Measurements from ENCODE around the gene DAB2IP. TPM values are rescaled to one million over a fixed set of nuclear protein-coding genes. Genes with fewer than 3 reads are reported as not detected.

Gene DAB2IP
- total RNA-seq, 1 experiment from 2014 or later: 56.3 TPM

DNA sequence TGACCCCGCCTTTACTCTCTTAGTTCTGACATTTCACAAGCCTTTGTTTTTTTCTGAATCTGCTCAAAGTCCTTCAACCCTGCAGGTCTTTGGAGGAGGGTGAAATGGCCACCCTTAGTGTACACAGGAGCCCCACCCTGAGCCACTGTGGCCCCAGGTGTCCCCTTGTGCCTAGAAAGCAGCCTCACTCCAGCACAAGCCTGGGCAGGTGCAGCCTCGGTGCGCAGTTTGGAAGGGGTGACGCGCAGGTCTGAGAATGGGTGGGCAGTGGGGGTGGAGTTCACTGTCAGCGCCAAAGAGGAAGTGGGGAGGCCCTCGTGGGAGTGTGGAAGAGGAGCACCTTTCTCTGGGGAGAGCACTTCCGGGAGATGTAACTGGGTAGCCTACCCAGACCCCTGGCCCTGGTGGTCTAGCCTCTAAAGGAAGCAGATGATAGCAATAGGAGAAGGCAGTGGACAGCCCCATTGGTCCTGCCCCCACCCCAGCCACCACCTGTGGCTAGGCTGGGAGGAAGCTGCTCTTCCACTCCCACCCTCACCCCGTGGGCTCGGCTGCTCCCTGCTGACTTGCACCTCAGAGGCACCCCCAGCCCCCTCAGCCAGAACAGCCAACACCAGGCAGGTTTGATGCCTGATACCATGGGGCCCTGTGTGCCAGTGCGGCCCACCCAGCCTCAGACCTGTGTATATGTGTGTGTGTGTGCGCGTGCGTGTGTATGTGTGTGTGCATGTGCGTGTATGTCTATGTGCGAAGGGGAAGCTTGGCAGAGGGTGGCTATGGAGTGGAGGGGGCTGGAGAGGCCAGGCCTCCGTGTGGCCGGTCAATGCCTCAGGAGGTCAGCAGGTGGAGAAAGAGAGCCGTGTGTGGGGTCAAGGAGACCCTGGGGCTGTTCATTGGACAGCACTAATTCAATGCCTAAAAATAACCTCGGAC, 16.8 kb upstream of the DAB2IP start:
- no peaks in the 10 kb centered on the region for H3K9me3 Mint-ChIP-seq (ENCODE audit: low read depth, unreplicated experiment)
- peaks cover 35% of the 10 kb centered on the region for H3K4me1 Mint-ChIP-seq (ENCODE audit: low read depth, unreplicated experiment)
- H3K4me3 Mint-ChIP-seq (ENCODE audit: low read depth, unreplicated experiment): no peak overlapping the region
- DNase-seq: peak; percentile 37
- CTCF ChIA-PET: no interaction called here
- H3K27ac Mint-ChIP-seq (ENCODE audit: unreplicated experiment): no peak overlapping the region
- no peaks in the 10 kb centered on the region for H3K27me3 Mint-ChIP-seq (ENCODE audit: unreplicated experiment)
- BruUV-seq (replicated peaks): no TSS peak
- no peaks in the 10 kb centered on the region for H3K36me3 Mint-ChIP-seq (ENCODE audit: insufficient read depth, unreplicated experiment)
- intact Hi-C loops (cut with micrococcal nuclease; ENCODE audit: unreplicated experiment): no loop called here
- TF ChIP-seq, protein P1, sequence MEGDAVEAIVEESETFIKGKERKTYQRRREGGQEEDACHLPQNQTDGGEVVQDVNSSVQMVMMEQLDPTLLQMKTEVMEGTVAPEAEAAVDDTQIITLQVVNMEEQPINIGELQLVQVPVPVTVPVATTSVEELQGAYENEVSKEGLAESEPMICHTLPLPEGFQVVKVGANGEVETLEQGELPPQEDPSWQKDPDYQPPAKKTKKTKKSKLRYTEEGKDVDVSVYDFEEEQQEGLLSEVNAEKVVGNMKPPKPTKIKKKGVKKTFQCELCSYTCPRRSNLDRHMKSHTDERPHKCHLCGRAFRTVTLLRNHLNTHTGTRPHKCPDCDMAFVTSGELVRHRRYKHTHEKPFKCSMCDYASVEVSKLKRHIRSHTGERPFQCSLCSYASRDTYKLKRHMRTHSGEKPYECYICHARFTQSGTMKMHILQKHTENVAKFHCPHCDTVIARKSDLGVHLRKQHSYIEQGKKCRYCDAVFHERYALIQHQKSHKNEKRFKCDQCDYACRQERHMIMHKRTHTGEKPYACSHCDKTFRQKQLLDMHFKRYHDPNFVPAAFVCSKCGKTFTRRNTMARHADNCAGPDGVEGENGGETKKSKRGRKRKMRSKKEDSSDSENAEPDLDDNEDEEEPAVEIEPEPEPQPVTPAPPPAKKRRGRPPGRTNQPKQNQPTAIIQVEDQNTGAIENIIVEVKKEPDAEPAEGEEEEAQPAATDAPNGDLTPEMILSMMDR (IDR thresholded peaks at IDR 0.05; ENCODE audit: unreplicated experiment): peak; percentile 36

DNA sequence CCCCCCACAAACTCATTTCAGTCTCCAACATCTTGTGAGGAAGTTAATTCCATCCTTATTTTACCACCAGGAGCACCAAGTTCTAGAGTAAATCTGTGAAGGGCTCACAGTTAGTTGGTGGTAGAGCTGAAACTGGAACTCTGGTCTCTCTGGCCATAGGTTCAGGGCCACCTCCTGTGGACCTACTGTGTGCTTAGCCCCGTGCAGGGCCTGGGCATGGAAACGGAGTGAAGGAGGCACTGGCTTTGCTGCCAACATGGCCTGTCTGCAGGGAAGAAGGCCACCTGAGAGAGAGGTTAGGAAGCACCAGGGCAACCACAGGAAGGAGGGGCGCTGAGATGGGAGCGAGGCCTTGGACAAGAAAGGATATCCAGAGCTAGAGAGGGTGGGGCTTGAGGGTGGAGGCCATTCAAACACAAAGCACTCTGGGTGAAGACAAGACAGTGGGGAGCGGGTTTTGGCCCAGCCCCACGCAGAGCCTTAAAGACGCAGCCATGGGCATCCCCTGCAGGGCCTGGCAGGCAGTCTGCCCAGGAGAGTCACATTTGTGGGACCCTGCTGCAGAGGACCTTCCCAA, 16.0 kb upstream of the DAB2IP start:
- Mint-ChIP-seq H3K27me3 (ENCODE audit: unreplicated experiment) (no peaks in the 10 kb centered on the region), H3K36me3 (ENCODE audit: insufficient read depth, unreplicated experiment) (no peaks in the 10 kb centered on the region), H3K4me3 (ENCODE audit: low read depth, unreplicated experiment) (no peak overlapping the region), H3K9me3 (ENCODE audit: low read depth, unreplicated experiment) (no peaks in the 10 kb centered on the region), H3K4me1 (ENCODE audit: low read depth, unreplicated experiment) (peaks cover 35% of the 10 kb centered on the region), H3K27ac (ENCODE audit: unreplicated experiment) (no peak overlapping the region)
- CTCF ChIA-PET: no interaction called here
- TF ChIP-seq, protein P1 (IDR thresholded peaks at IDR 0.05; ENCODE audit: unreplicated experiment): no peak
- no peak for DNase-seq
- no TSS peak for BruUV-seq (replicated peaks)
- intact Hi-C loops (cut with micrococcal nuclease; ENCODE audit: unreplicated experiment): no loop called here

DNA sequence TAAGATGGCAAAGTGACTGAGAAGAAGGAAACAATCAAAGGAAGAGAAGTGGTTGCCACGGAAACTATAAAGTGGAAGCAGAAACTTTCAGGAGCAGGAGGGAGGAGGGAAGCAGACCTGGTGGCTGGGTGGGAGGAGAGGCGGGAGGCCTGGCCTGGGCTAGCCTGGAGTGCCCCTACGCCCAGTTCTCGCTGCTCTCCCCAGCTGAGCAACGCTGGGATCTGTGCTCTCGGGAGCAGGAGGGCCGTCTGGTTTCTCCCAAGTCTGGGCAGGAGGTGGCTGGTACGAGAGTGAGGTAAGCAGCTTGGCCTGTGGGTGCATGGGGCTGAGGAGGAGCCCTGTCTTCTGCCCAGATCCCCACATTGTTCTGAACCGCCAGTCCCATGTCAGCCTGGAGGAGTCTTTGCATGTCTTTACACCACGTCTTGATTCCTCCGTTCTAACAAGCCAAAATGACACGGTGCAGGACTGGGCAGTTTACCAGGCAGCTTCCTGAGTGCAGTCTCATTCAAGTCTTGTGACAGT, 15.0 kb upstream of the DAB2IP start:
- CTCF ChIA-PET: no interaction called here
- intact Hi-C loops (cut with micrococcal nuclease; ENCODE audit: unreplicated experiment): no loop called here
- Mint-ChIP-seq H3K27me3 (ENCODE audit: unreplicated experiment) (no peaks in the 10 kb centered on the region), H3K4me1 (ENCODE audit: low read depth, unreplicated experiment) (peaks cover 35% of the 10 kb centered on the region), H3K4me3 (ENCODE audit: low read depth, unreplicated experiment) (no peak overlapping the region), H3K36me3 (ENCODE audit: insufficient read depth, unreplicated experiment) (no peaks in the 10 kb centered on the region), H3K9me3 (ENCODE audit: low read depth, unreplicated experiment) (no peaks in the 10 kb centered on the region), H3K27ac (ENCODE audit: unreplicated experiment) (no peak overlapping the region)
- no TSS peak for BruUV-seq (replicated peaks)
- DNase-seq: no peak
- TF ChIP-seq, protein P1 (IDR thresholded peaks at IDR 0.05; ENCODE audit: unreplicated experiment): no peak

DNA sequence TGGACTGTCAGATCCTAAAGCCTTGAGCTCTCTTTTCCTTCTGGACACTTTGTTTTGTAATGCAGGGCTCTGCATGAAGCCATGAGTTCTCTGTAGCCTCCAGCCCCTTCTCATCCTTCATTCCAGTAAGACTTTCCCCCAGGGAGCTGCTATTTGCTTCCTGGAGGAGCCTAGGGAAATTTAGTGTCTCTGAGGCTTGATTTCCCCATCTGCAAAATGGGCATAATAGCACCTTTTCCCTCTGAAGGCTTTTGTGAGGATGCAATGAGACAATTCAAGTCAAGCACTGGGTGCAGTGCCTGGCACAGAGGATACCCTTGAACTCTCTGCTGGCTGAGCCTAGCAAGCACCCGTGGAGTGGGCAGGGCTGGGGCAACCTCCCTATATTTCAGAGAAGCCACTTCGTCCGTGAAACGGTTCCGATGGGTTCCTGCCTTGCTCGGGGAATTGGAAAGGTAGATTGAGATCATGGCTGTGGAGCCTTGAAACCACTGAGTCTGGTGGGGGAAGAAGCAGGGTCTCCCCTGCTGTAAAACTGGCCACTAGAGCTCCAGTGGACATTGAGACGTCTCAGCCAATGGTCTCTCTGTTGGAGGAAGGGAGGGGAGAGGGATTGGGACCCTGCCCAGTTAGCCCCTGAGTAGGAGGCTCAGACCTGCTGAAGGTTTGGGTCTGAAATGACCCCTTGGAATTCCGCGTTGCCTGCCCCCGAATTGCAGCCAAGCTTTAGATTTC, 14.3 kb upstream of the DAB2IP start:
- TF ChIP-seq, protein P1 (IDR thresholded peaks at IDR 0.05; ENCODE audit: unreplicated experiment): no peak
- Mint-ChIP-seq H3K9me3 (ENCODE audit: low read depth, unreplicated experiment) (no peaks in the 10 kb centered on the region), H3K4me1 (ENCODE audit: low read depth, unreplicated experiment) (peaks cover 35% of the 10 kb centered on the region), H3K27me3 (ENCODE audit: unreplicated experiment) (no peaks in the 10 kb centered on the region), H3K4me3 (ENCODE audit: low read depth, unreplicated experiment) (no peak overlapping the region), H3K36me3 (ENCODE audit: insufficient read depth, unreplicated experiment) (no peaks in the 10 kb centered on the region), H3K27ac (ENCODE audit: unreplicated experiment) (no peak overlapping the region)
- CTCF ChIA-PET: no interaction called here
- no peak for DNase-seq
- intact Hi-C loops (cut with micrococcal nuclease; ENCODE audit: unreplicated experiment): no loop called here
- no TSS peak for BruUV-seq (replicated peaks)

Data from Calu3 (cell line).